Measurements from ENCODE around the gene KCTD5. TPM values are rescaled to one million over a fixed set of nuclear protein-coding genes. Genes with fewer than 3 reads are reported as not detected.
A peak's percentile ranks its signal among the peaks of the same experiment; 100 is the strongest.

The KCTD5 gene
- total and polyA plus RNA-seq, 9 of the 15 experiments (the other 6 are each of a cell fraction or from before 2014, with no cell fraction given) = 0.73 to 58.3 (median 32.3) TPM

DNA sequence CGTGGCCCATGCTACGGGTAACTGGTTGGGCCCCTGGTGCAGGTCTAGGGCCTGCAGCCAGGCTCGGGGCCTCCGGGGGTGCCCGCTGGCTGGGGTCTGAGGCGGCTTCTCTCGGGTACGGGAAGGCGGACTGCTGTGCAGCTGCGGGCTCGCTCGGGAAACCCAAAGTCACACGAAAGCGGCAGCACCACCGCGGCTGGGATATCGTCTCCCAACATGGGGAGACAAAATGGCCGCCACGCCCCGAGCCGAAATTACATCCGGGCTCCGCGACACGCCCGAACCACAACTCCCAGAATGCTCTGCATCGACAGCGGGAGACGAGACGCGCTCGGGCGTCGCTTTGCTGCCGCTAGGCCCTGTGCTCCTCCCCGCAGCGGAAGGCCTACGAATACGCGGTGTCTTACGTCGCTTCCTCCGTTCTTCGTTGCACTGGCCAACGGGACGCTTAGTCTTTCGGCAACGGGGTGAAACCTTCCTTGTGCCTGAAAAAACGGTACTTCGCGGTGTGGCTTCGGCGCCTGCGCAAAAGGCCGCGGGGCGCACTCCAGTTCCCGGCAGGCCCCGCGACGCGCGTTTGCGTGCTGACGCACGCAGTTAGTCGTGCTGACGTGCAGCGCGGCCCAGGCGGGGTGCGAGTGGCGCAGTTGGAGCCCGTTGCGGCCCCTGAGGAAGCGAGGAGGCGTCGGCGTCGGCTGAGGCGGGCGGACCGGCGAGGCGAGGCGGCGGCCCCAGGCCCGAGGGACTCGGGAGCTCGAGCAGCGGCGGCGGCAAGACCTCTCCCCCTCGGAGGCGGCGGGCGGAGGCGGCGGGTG, 69.9 kb downstream of the KCTD5 start, which contains the start of gene SRRM2 (continued):
- TF ChIP-seq, protein P1, sequence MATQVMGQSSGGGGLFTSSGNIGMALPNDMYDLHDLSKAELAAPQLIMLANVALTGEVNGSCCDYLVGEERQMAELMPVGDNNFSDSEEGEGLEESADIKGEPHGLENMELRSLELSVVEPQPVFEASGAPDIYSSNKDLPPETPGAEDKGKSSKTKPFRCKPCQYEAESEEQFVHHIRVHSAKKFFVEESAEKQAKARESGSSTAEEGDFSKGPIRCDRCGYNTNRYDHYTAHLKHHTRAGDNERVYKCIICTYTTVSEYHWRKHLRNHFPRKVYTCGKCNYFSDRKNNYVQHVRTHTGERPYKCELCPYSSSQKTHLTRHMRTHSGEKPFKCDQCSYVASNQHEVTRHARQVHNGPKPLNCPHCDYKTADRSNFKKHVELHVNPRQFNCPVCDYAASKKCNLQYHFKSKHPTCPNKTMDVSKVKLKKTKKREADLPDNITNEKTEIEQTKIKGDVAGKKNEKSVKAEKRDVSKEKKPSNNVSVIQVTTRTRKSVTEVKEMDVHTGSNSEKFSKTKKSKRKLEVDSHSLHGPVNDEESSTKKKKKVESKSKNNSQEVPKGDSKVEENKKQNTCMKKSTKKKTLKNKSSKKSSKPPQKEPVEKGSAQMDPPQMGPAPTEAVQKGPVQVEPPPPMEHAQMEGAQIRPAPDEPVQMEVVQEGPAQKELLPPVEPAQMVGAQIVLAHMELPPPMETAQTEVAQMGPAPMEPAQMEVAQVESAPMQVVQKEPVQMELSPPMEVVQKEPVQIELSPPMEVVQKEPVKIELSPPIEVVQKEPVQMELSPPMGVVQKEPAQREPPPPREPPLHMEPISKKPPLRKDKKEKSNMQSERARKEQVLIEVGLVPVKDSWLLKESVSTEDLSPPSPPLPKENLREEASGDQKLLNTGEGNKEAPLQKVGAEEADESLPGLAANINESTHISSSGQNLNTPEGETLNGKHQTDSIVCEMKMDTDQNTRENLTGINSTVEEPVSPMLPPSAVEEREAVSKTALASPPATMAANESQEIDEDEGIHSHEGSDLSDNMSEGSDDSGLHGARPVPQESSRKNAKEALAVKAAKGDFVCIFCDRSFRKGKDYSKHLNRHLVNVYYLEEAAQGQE (IDR thresholded peaks at IDR 0.05; ENCODE audit: borderline replicate concordance) = no peak
- TF ChIP-seq, protein P1 (CRISPR knock-in tag; IDR thresholded peaks at IDR 0.05; ENCODE audit: low read depth) = peak; percentile 71; the same call in 1 of the 2 replicates
- TF ChIP-seq YY1 (IDR thresholded peaks at IDR 0.05; ENCODE audit: borderline replicate concordance in 1 of 3, control insufficient read depth in 1 of 3, extremely low read depth in 1 of 3, insufficient read depth in 3 of 3, insufficient read length in 1 of 3, insufficient replicate concordance in 2 of 3, low read depth in 1 of 3, low read length in 2 of 3) (peak; percentile 95 to 99 (median 96)), ARHGAP35 (IDR thresholded peaks at IDR 0.05; ENCODE audit: partially characterized antibody) (no peak), HNRNPK (IDR thresholded peaks at IDR 0.05; ENCODE audit: low read depth, low read length, poor library complexity, severe bottlenecking) (no peak), CHD4 (IDR thresholded peaks at IDR 0.05; ENCODE audit: insufficient read depth, insufficient replicate concordance, low read depth, low read length, poor library complexity, severe bottlenecking) (no peak), TFAP4 (CRISPR knock-in tag; IDR thresholded peaks at IDR 0.05; ENCODE audit: borderline replicate concordance) (peak; percentile 73), SREBF1 (IDR thresholded peaks at IDR 0.05; ENCODE audit: borderline replicate concordance, low read depth, low read length) (no peak), CBFB (CRISPR knock-in tag; IDR thresholded peaks at IDR 0.05) (0 out of 2 replicates have a peak, but pooled peaks have one; percentile 33)
